ENCODE results near the gene SLC30A10.
A peak's percentile ranks its signal among the peaks of the same experiment; 100 is the strongest.
"Not testable (repeated sequence)": the region's sequence is repeated elsewhere in the genome, so short reads cannot be mapped to it uniquely, and the experiment has no call there.

Gene SLC30A10

GRCh38 chr1:219927956-219928790, at the start of gene SLC30A10:
TSS of gene SLC30A10 (minus strand) at chr1:219928557. CDS start at chr1:219928440, 117 bp downstream.
- Mint-ChIP-seq H3K27ac (no peak within 1 kb of the TSS), H3K27me3 (peaks cover 45% of the 10 kb centered on the region), H3K4me3 (peak within 1 kb of the TSS; percentile 82), H3K36me3 (no peaks in the 10 kb centered on the region), H3K9me3 (no peaks in the 10 kb centered on the region), H3K4me1 (peaks cover 20% of the 10 kb centered on the region)
- peak; percentile 61 for ATAC-seq

DNA sequence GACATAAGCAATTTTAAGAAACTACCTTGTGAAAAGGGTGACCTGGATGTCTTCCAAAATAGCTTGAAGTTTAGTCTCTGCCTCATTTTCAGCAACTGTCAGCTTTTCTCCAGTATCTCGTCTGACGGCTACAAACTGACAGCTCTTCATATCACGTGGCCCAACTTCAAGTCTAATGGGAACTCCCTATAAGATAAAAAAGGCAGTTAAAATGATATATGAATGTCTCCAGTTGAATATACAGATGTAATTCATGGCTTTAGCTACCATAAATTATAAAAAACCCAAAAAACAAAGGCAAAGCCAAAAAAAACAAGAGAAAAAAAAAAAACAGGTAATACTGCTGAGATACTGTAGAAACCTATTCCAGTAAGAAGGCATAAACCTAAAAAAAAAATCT, 44.9 kb upstream of the SLC30A10 start:
- H3K27ac Mint-ChIP-seq: peak overlapping the region; percentile 14
- no peak overlapping the region for H3K4me3 Mint-ChIP-seq
- H3K4me1 Mint-ChIP-seq: no peaks in the 10 kb centered on the region
- H3K27me3 Mint-ChIP-seq: no peaks in the 10 kb centered on the region
- peaks cover 63% of the 10 kb centered on the region for H3K36me3 Mint-ChIP-seq
- ATAC-seq: no peak
- H3K9me3 Mint-ChIP-seq: no peaks in the 10 kb centered on the region

DNA sequence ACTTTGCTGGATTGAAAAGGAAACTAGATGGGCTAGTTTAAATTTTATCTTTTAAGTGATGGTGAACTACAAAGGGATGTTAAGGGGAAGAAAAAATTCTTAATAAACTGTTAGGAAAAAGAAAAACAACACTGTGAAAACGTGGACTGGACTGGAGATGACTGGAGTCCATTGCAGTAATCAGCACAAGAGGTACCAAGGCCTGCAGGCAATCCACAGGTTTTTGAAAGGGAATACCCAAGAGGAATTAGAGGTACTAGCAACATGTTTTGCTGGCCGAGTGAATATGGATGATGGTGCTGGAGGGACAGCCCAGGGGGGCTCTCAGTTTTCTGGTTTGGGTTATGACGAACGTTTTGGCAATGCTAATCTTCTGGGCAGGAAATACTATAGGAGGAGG, 39.0 kb upstream of the SLC30A10 start:
- H3K36me3 Mint-ChIP-seq: peaks cover 39% of the 10 kb centered on the region

DNA sequence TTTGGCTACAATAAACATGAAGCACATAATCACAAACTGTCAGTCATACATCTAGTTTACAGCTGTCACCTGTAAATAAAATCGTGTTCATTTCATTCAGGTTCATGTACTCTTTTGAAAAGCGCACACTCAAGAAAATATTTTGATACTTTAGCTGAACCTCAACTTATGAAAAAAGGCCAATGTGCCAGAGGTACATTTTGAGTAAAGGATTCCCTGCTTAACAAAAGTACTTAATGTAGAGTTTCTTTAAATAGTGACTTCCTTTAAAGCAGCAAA, 37.7 kb upstream of the SLC30A10 start:
- no peaks in the 10 kb centered on the region for H3K9me3 Mint-ChIP-seq
- no peaks in the 10 kb centered on the region for H3K4me1 Mint-ChIP-seq
- H3K27ac Mint-ChIP-seq: no peak overlapping the region
- ATAC-seq: no peak
- H3K36me3 Mint-ChIP-seq: peaks cover 33% of the 10 kb centered on the region
- no peak overlapping the region for H3K4me3 Mint-ChIP-seq
- no peaks in the 10 kb centered on the region for H3K27me3 Mint-ChIP-seq

More for the DNA sequence above, 39.0 kb upstream of the SLC30A10 start:
- no peaks in the 10 kb centered on the region for H3K27me3 Mint-ChIP-seq
- H3K9me3 Mint-ChIP-seq: no peaks in the 10 kb centered on the region
- no peak for ATAC-seq
- no peak overlapping the region for H3K27ac Mint-ChIP-seq
- H3K4me3 Mint-ChIP-seq: no peak overlapping the region
- no peaks in the 10 kb centered on the region for H3K4me1 Mint-ChIP-seq

GRCh38 chr1:219965285-219966070, 37.1 kb upstream of the SLC30A10 start:
- Mint-ChIP-seq H3K4me1 (no peaks in the 10 kb centered on the region), H3K27ac (no peak overlapping the region), H3K27me3 (no peaks in the 10 kb centered on the region), H3K36me3 (peaks cover 30% of the 10 kb centered on the region), H3K9me3 (no peaks in the 10 kb centered on the region), H3K4me3 (no peak overlapping the region)
- ATAC-seq: no peak

- Mint-ChIP-seq H3K4me3 (no peak overlapping the region), H3K36me3 (peaks cover 14% of the 10 kb centered on the region), H3K4me1 (no peaks in the 10 kb centered on the region)
These were observed 35.1 kb upstream of the SLC30A10 start for GRCh38 chr1:219963432-219963831.

DNA sequence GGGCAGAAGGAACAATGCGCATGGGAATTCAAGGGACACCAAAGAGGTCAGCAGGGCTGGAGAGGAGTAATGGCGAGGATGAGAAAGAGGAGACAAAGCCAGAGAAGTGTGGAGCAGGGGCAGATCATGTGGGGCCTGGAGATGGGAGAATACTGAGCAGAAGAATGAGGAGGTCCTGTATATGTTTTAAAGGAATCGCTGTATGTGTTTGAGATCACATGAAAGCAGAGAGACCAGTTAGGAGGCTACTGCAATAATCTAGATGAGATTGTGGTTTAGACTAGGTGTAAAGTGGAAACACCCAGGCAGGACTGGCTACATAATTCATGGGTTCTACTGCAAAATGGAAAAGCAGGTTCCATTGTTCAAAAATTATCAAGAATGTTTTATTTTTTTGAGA, 33.3 kb upstream of the SLC30A10 start:
- Mint-ChIP-seq H3K4me1 (no peaks in the 10 kb centered on the region), H3K9me3 (no peaks in the 10 kb centered on the region), H3K36me3 (no peaks in the 10 kb centered on the region), H3K4me3 (no peak overlapping the region), H3K27ac (no peak overlapping the region), H3K27me3 (no peaks in the 10 kb centered on the region)
- ATAC-seq: no peak

More at GRCh38 chr1:219963432-219963831, 35.1 kb upstream of the SLC30A10 start:
- Mint-ChIP-seq H3K27me3 (no peaks in the 10 kb centered on the region), H3K9me3 (no peaks in the 10 kb centered on the region), H3K27ac (no peak overlapping the region)
- no peak for ATAC-seq

GRCh38 chr1:219959540-219960203, 31.3 kb upstream of the SLC30A10 start:
- Mint-ChIP-seq H3K4me1 (no peaks in the 10 kb centered on the region), H3K36me3 (no peaks in the 10 kb centered on the region), H3K27me3 (no peaks in the 10 kb centered on the region), H3K9me3 (no peaks in the 10 kb centered on the region), H3K27ac (no peak overlapping the region), H3K4me3 (no peak overlapping the region)
- no peak for ATAC-seq

- Mint-ChIP-seq H3K9me3 (no peaks in the 10 kb centered on the region), H3K4me3 (no peak overlapping the region), H3K27me3 (no peaks in the 10 kb centered on the region), H3K27ac (no peak overlapping the region), H3K4me1 (no peaks in the 10 kb centered on the region), H3K36me3 (no peaks in the 10 kb centered on the region)
- ATAC-seq: no peak
These were observed 30.6 kb upstream of the SLC30A10 start for GRCh38 chr1:219958875-219959417.

GRCh38 chr1:219954736-219955421, 26.5 kb upstream of the SLC30A10 start:
- no peak for ATAC-seq
- no peak overlapping the region for H3K27ac Mint-ChIP-seq
- no peaks in the 10 kb centered on the region for H3K36me3 Mint-ChIP-seq
- no peaks in the 10 kb centered on the region for H3K9me3 Mint-ChIP-seq
- H3K4me1 Mint-ChIP-seq: no peaks in the 10 kb centered on the region
- H3K27me3 Mint-ChIP-seq: no peaks in the 10 kb centered on the region
- no peak overlapping the region for H3K4me3 Mint-ChIP-seq

- no peak overlapping the region for H3K4me3 Mint-ChIP-seq
- H3K4me1 Mint-ChIP-seq: no peaks in the 10 kb centered on the region
- H3K36me3 Mint-ChIP-seq: no peaks in the 10 kb centered on the region
- H3K27ac Mint-ChIP-seq: no peak overlapping the region
- no peak for ATAC-seq
- no peaks in the 10 kb centered on the region for H3K27me3 Mint-ChIP-seq
- H3K9me3 Mint-ChIP-seq: no peaks in the 10 kb centered on the region
These were observed 25.7 kb upstream of the SLC30A10 start for GRCh38 chr1:219954052-219954451.

GRCh38 chr1:219952361-219952760, 24.0 kb upstream of the SLC30A10 start:
- ATAC-seq: no peak
- H3K36me3 Mint-ChIP-seq: no peaks in the 10 kb centered on the region
- H3K4me3 Mint-ChIP-seq: no peak overlapping the region
- no peak overlapping the region for H3K27ac Mint-ChIP-seq
- no peaks in the 10 kb centered on the region for H3K27me3 Mint-ChIP-seq
- H3K4me1 Mint-ChIP-seq: no peaks in the 10 kb centered on the region
- H3K9me3 Mint-ChIP-seq: no peaks in the 10 kb centered on the region

GRCh38 chr1:219949227-219949626, 20.9 kb upstream of the SLC30A10 start:
- H3K4me1 Mint-ChIP-seq, H3K27ac Mint-ChIP-seq, H3K36me3 Mint-ChIP-seq, H3K27me3 Mint-ChIP-seq, H3K9me3 Mint-ChIP-seq, ATAC-seq, H3K4me3 Mint-ChIP-seq: not testable (repeated sequence)

DNA sequence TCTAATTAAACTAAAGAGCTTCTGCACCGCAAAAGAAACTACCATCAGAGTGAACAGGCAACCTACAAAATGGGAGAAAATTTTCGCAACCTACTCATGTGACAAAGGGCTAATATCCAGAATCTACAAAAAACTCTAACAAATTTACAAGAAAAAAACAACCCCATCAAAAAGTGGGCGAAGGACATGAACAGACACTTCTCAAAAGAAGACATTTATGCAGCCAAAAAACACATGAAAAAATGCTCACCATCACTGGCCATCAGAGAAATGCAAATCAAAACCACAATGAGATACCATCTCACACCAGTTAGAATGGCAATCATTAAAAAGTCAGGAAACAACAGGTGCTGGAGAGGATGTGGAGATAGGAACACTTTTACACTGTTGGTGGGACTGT, 20.4 kb upstream of the SLC30A10 start:
- not testable (repeated sequence) for H3K4me3 Mint-ChIP-seq, H3K9me3 Mint-ChIP-seq, H3K36me3 Mint-ChIP-seq, H3K4me1 Mint-ChIP-seq, ATAC-seq, H3K27ac Mint-ChIP-seq
- peaks cover 11% of the 10 kb centered on the region for H3K27me3 Mint-ChIP-seq

GRCh38 chr1:219945795-219946194, 17.4 kb upstream of the SLC30A10 start:
- peaks cover 7% of the 10 kb centered on the region for H3K4me1 Mint-ChIP-seq
- peak; percentile 56 for ATAC-seq
- peaks cover 34% of the 10 kb centered on the region for H3K27me3 Mint-ChIP-seq
- no peak overlapping the region for H3K27ac Mint-ChIP-seq
- H3K9me3 Mint-ChIP-seq: peaks cover 10% of the 10 kb centered on the region
- H3K36me3 Mint-ChIP-seq: no peaks in the 10 kb centered on the region
- H3K4me3 Mint-ChIP-seq: no peak overlapping the region
